SK-N-SH (cell line): Measurements from ENCODE around the gene NBEA. TPM values are rescaled to one million over a fixed set of nuclear protein-coding genes. Genes with fewer than 3 reads are reported as not detected.

Experiments used
- CTCF ChIA-PET: fragments of 300-600, 350-600 bp; formaldehyde crosslinking; extraction: SDS; loops from one replicate; lab custom pipeline; 2021; lab: Yijun Ruan, JAX
- POLR2A ChIA-PET: fragments of 350-600 bp; sonication (Branson Sonifier 250); formaldehyde crosslinking; extraction: SDS; loops from one replicate; lab custom pipeline; 2020; ENCODE audit warnings: antibody characterized with exemption, inconsistent platforms; lab: Yijun Ruan, JAX
- DNase-seq: peaks from one replicate; pipeline ENCODE4 v3.0.0; 2012
- H2AFZ ChIP-seq: fragments of 200-600 bp; sonication (generic); 2 replicates; pipeline ENCODE4 v1.8.1; 2016; ENCODE audit warnings: antibody characterized with exemption, mild to moderate bottlenecking, low read depth
- H3F3A ChIP-seq: fragments of 200-600 bp; sonication (generic); replicated peaks from 2 replicates; pipeline ENCODE3; 2016; ENCODE audit warnings: antibody characterized with exemption, mild to moderate bottlenecking; ENCODE audit not compliant: insufficient read depth
- H3K27ac ChIP-seq, 2 experiments: fragments of 200-500 bp in 1 of 2; fragments of 200-600 bp in 1 of 2; sonication (Bioruptor generic) in 1 of 2; sonication (generic), shearing (Covaris generic) in 1 of 2; 2 replicates each; pipeline versions ENCODE4 v1.5.1 to v1.6.1; 2014 to 2016; ENCODE audit warnings: low read depth in 2 of 2, inconsistent platforms in 1 of 2, low read length in 1 of 2, mild to moderate bottlenecking in 1 of 2, mixed read lengths in 1 of 2
- H3K27me3 ChIP-seq: fragments of 200-600 bp; sonication (generic), shearing (Covaris generic); 2 replicates; pipeline ENCODE4 v1.6.1; 2016; ENCODE audit warnings: mixed run types; ENCODE audit not compliant: insufficient read depth
- H3K36me3 ChIP-seq, 2 experiments: fragments of 200-500 bp in 1 of 2; fragments of 200-600 bp in 1 of 2; sonication (Bioruptor generic) in 1 of 2; sonication (generic) in 1 of 2; replicated peaks in 1 of 2; 2 replicates each; pipeline versions ENCODE3 to v1.5.1; 2014 to 2016; ENCODE audit warnings: low read length in 1 of 2, mild to moderate bottlenecking in 1 of 2; ENCODE audit not compliant: insufficient read depth in 2 of 2, control insufficient read depth in 1 of 2
- H3K4me1 ChIP-seq, 2 experiments: fragments of 200-500 bp in 1 of 2; fragments of 200-600 bp in 1 of 2; sonication (Bioruptor generic) in 1 of 2; sonication (generic), shearing (Covaris generic) in 1 of 2; 2 replicates each; pipeline versions ENCODE4 v1.5.1 to v1.6.1; 2014 to 2016; ENCODE audit warnings: low read depth in 1 of 2, low read length in 1 of 2, mixed run types in 1 of 2; ENCODE audit not compliant: insufficient read depth in 2 of 2, control insufficient read depth in 1 of 2
- H3K4me2 ChIP-seq: fragments of 200-600 bp; sonication (generic), shearing (Covaris generic); 2 replicates; pipeline ENCODE4 v1.6.1; 2017; ENCODE audit warnings: mixed run types
- H3K4me3 ChIP-seq, 2 experiments: fragments of 200-500 bp in 1 of 2; fragments of 200-600 bp in 1 of 2; sonication (Bioruptor generic) in 1 of 2; sonication (generic), shearing (Covaris generic) in 1 of 2; 2 replicates each; pipeline versions ENCODE4 v1.5.1 to v1.8.1; 2014 to 2016; ENCODE audit warnings: low read depth in 2 of 2, inconsistent platforms in 1 of 2, low read length in 1 of 2, mild to moderate bottlenecking in 1 of 2, mixed read lengths in 1 of 2, moderate library complexity in 1 of 2
- H3K79me2 ChIP-seq: fragments of 200-600 bp; sonication (generic); 2 replicates; pipeline ENCODE4 v1.8.1; 2017; ENCODE audit warnings: mild to moderate bottlenecking; ENCODE audit not compliant: insufficient read depth
- H3K9ac ChIP-seq: fragments of 200-600 bp; sonication (generic); 2 replicates; pipeline ENCODE4 v1.6.1; 2017; ENCODE audit warnings: mixed run types
- H3K9me2 ChIP-seq: fragments of 200-600 bp; sonication (generic); 2 replicates; pipeline ENCODE4 v1.6.1; 2017; ENCODE audit warnings: mixed run types
- H3K9me3 ChIP-seq: fragments of 200-600 bp; sonication (generic); 2 replicates; pipeline ENCODE4 v1.6.1; 2017; ENCODE audit warnings: mixed run types, mild to moderate bottlenecking, moderate library complexity
- H4K20me1 ChIP-seq: fragments of 200-600 bp; sonication (generic); 2 replicates; pipeline ENCODE4 v1.6.1; 2017; ENCODE audit warnings: mild to moderate bottlenecking, mixed run types; ENCODE audit not compliant: insufficient read depth
- ELF1 ChIP-seq: IDR thresholded peaks from 2 replicates; pipeline ENCODE4 v1.4.0; 2012
- GATA2 ChIP-seq: sonication (generic); formaldehyde crosslinking; IDR thresholded peaks from 2 replicates; pipeline ENCODE4 v1.5.0; 2020; ENCODE audit warnings: mild to moderate bottlenecking, missing genetic modification reagents
- IRF3 ChIP-seq: fragments of 150-350 bp; IDR thresholded peaks from 2 replicates; pipeline ENCODE4 v1.6.1; 2016; ENCODE audit warnings: mild to moderate bottlenecking, low read depth, low read length
- MAX ChIP-seq: IDR thresholded peaks from 2 replicates; pipeline ENCODE4 v1.4.0; 2012; ENCODE audit warnings: low read depth
- NRF1 ChIP-seq: IDR thresholded peaks from 2 replicates; pipeline ENCODE4 v1.6.1; 2012; ENCODE audit warnings: low read depth, mild to moderate bottlenecking, low read length
- PBX3 ChIP-seq: IDR thresholded peaks from 2 replicates; pipeline ENCODE4; 2012
- REST ChIP-seq: IDR thresholded peaks from 2 replicates; pipeline ENCODE4 v1.6.1; 2012; ENCODE audit warnings: mild to moderate bottlenecking, low read depth, low read length, moderate library complexity
- SIN3A ChIP-seq: IDR thresholded peaks from 2 replicates; pipeline ENCODE4 v1.6.1; 2012; ENCODE audit warnings: low read depth, mild to moderate bottlenecking, low read length, moderate library complexity, borderline replicate concordance
- TCF12 ChIP-seq: IDR thresholded peaks from 2 replicates; pipeline ENCODE4 v1.4.0; 2012
- USF1 ChIP-seq: IDR thresholded peaks from 2 replicates; pipeline ENCODE4 v1.4.0; 2012; ENCODE audit warnings: low read depth, borderline replicate concordance
- USF2 ChIP-seq: fragments of 150-350 bp; IDR thresholded peaks from 2 replicates; pipeline ENCODE4 v1.6.1; 2017; ENCODE audit warnings: antibody characterized with exemption, low read length, low read depth, borderline replicate concordance
- WGBS: methylation state at CpG from one replicate; pipeline ENCODE4 v1.1.6; 2017; ENCODE audit warnings: low lambda C conversion rate; 5-methylcytosine and 5-hydroxymethylcytosine counted together
- polyA plus RNA-seq, 3 experiments: library from polyadenylated mRNA; depleted of rRNA; stranded (reverse); fragments of >200 nt; gene quantifications; 2 replicates each; pipeline ENCODE4 v1.2.3, GENCODE V29; 2012

NBEA gene
- polyA plus RNA-seq, 1 of the 3 experiments (the other 2 are of a cell fraction): 12.3 TPM

- WGBS: 92% methylated on average over 2 of the region's 2 CpGs
- Histone ChIP-seq H3K4me1 (peaks cover 7 to 18% of the 10 kb centered on the region in 2 experiments; a peak in 3 of 4 replicates), H3F3A (peaks cover 16% of the 10 kb centered on the region), H3K79me2 (no peaks in the 10 kb centered on the region), H3K9me2 (no peaks in the 10 kb centered on the region), H3K9ac (no peak overlapping the region), H3K27me3 (no peaks in the 10 kb centered on the region), H4K20me1 (no peaks in the 10 kb centered on the region), H3K4me3 (no peak overlapping the region), H3K9me3 (no peaks in the 10 kb centered on the region), H2AFZ (no peak overlapping the region), H3K27ac (no peak overlapping the region), H3K36me3 (no peaks in the 10 kb centered on the region), H3K4me2 (no peak overlapping the region)
- POLR2A ChIA-PET: no interaction called here
- no peak for TF ChIP-seq PBX3
- no peak for TF ChIP-seq USF1
- no peak for TF ChIP-seq MAX
- no peak for TF ChIP-seq ELF1
- no peak for TF ChIP-seq SIN3A
- no peak for TF ChIP-seq GATA2 (CRISPR knock-in tag)
- TF ChIP-seq NRF1: no peak
- CTCF ChIA-PET: interaction anchor here (1.0 kb wide), 1 partner anchor 33 kb away, joined by 3 read pairs; no protein-coding TSS in a partner anchor
- no peak for DNase-seq
These were observed 760.2 kb downstream of the NBEA start for GRCh38 chr13:35702316-35702715.

GRCh38 chr13:35703061-35703460 lies 761.0 kb downstream of the NBEA start:
- CTCF ChIA-PET: interaction anchor here (0.8 kb wide), 1 partner anchor 85 kb away, joined by 3 read pairs; no protein-coding TSS in a partner anchor
- POLR2A ChIA-PET: no interaction called here
- Histone ChIP-seq H3K9me2 (no peaks in the 10 kb centered on the region), H3K9me3 (no peaks in the 10 kb centered on the region), H3F3A (peaks cover 16% of the 10 kb centered on the region), H2AFZ (no peak overlapping the region)
- no peak for DNase-seq
- WGBS: 70% methylated on average over 3 of the region's 3 CpGs
- TF ChIP-seq TCF12 (no peak), USF2 (no peak), IRF3 (no peak), REST (no peak), GATA2 (CRISPR knock-in tag) (no peak), MAX (no peak)
- TF ChIP-seq, all 33 proteins: peak for 0
- no peak overlapping the region for H3K9ac ChIP-seq
- H3K36me3 ChIP-seq: no peaks in the 10 kb centered on the region
- no peaks in the 10 kb centered on the region for H4K20me1 ChIP-seq
- H3K79me2 ChIP-seq: no peaks in the 10 kb centered on the region
- no peak overlapping the region for H3K4me2 ChIP-seq
- H3K27me3 ChIP-seq: no peaks in the 10 kb centered on the region
- H3K27ac ChIP-seq: no peak overlapping the region
- peaks cover 7 to 18% of the 10 kb centered on the region in 2 experiments; a peak in 3 of 4 replicates for H3K4me1 ChIP-seq
- H3K4me3 ChIP-seq: no peak overlapping the region
